NCI-H1694 treated with DMSO at 0.1 percent for 48 hours (cell line): ENCODE measurements around the gene LDB3.

Experiments used
- DNase-seq: peaks from one replicate; lab custom pipeline; 2025; lab: John Stamatoyannopoulos, UW

Gene LDB3

GRCh38 chr10:86707505-86707904, 39.2 kb downstream of the LDB3 start:
- DNase-seq: no peak

GRCh38 chr10:86708068-86708782, 39.9 kb downstream of the LDB3 start:
- DNase-seq: no peak

GRCh38 chr10:86708783-86709380, 40.6 kb downstream of the LDB3 start:
- no peak for DNase-seq

GRCh38 chr10:86709396-86710185, 41.3 kb downstream of the LDB3 start:
- DNase-seq: no peak

GRCh38 chr10:86710987-86711512, 42.7 kb downstream of the LDB3 start:
- DNase-seq: peak; percentile 62

- no peak for DNase-seq
Observed at GRCh38 chr10:86711513-86712316, 43.4 kb downstream of the LDB3 start.

GRCh38 chr10:86712317-86712707, 44.0 kb downstream of the LDB3 start:
- peak; percentile 44 for DNase-seq

GRCh38 chr10:86715156-86715795, 47.0 kb downstream of the LDB3 start:
- DNase-seq: no peak

GRCh38 chr10:86715836-86716235, 47.5 kb downstream of the LDB3 start:
- no peak for DNase-seq

- DNase-seq: no peak
Observed at GRCh38 chr10:86716466-86716865, 48.2 kb downstream of the LDB3 start.

- no peak for DNase-seq
Observed at GRCh38 chr10:86718556-86718955, 50.2 kb downstream of the LDB3 start.

- DNase-seq: no peak
Observed at GRCh38 chr10:86721232-86721631, 52.9 kb downstream of the LDB3 start.

- no peak for DNase-seq
Observed at GRCh38 chr10:86723009-86723408, 54.7 kb downstream of the LDB3 start.

- no peak for DNase-seq
Observed at GRCh38 chr10:86724445-86724844, 56.1 kb downstream of the LDB3 start.

GRCh38 chr10:86725980-86726676, 57.8 kb downstream of the LDB3 start:
- no peak for DNase-seq

- no peak for DNase-seq
Observed at GRCh38 chr10:86726677-86726999, 58.3 kb downstream of the LDB3 start.

GRCh38 chr10:86727470-86727869, 59.2 kb downstream of the LDB3 start:
- no peak for DNase-seq

GRCh38 chr10:86728056-86728455, 59.7 kb downstream of the LDB3 start:
- no peak for DNase-seq

- no peak for DNase-seq
Observed at GRCh38 chr10:86729677-86730076, 61.4 kb downstream of the LDB3 start.

GRCh38 chr10:86730227-86730626, 61.9 kb downstream of the LDB3 start:
- DNase-seq: no peak

GRCh38 chr10:86732771-86733170, 64.5 kb downstream of the LDB3 start:
- DNase-seq: no peak
